ENCODE results near the gene EIF2S3B. TPM values are rescaled to one million over a fixed set of nuclear protein-coding genes. Genes with fewer than 3 reads are reported as not detected.

Gene EIF2S3B
- total RNA-seq, 1 experiment from 2014 or later, result 0.95 TPM

DNA sequence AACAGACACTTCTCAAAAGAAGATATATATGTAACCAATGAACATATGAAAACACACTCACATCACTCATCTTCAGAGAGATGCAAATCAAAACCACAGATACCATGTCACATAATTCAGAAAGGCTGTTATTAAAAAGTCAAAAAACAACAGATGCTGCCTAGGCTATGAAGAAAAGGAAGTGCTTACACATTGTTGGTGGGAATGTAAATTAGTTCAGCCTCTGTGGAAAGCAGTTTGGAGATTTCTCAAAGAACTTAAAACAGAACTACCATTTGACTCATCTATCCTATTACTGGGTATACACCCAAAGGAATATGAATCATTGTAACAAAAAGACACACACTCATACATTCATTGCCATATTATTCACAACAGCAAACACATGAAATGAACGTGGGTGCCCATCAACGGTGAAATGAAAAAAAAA is 35.1 kb downstream of the EIF2S3B start:
- peak; percentile 82 for DNase-seq
- intact Hi-C loops (cut with micrococcal nuclease), result no loop called here
- H2AFZ ChIP-seq (ENCODE audit: low read length), result no peak overlapping the region
- CTCF ChIA-PET, result no interaction called here
- H3K36me3 ChIP-seq (ENCODE audit: low read depth, low read length), result no peaks in the 10 kb centered on the region
- no peaks in the 10 kb centered on the region for H3K79me2 ChIP-seq (ENCODE audit: low read length)
- no peak overlapping the region for H3K4me3 ChIP-seq (ENCODE audit: low read length)
- TF ChIP-seq CTCF (conservative IDR thresholded peaks at IDR 0.05; ENCODE audit: low read depth, low read length), result no peak
- no peak for TF ChIP-seq EZH2 (IDR thresholded peaks at IDR 0.05; ENCODE audit: low read length, unreplicated experiment)
- no peak for TF ChIP-seq EZH2phosphoT487 (IDR thresholded peaks at IDR 0.05; ENCODE audit: borderline replicate concordance, low read length)
- no peaks in the 10 kb centered on the region for H4K20me1 ChIP-seq (ENCODE audit: low read length)
- peak; percentile 98 for ATAC-seq
- peaks cover 16% of the 10 kb centered on the region for H3K4me1 ChIP-seq (ENCODE audit: insufficient read depth, low read length)
- no peaks in the 10 kb centered on the region for H3F3A ChIP-seq (ENCODE audit: low read length, unreplicated experiment)
- no peaks in the 10 kb centered on the region for H3K9me2 ChIP-seq (replicated peaks; ENCODE audit: low read length)
- H3K4me2 ChIP-seq (ENCODE audit: low read length), result peak overlapping the region; percentile 52
- no TSS peak for BruUV-seq (replicated peaks)
- POLR2A ChIA-PET (ENCODE audit: unreplicated experiment), result no interaction called here
- no peaks in the 10 kb centered on the region for H3K27me3 ChIP-seq (ENCODE audit: low read length)
- no peaks in the 10 kb centered on the region for H3K9me3 ChIP-seq (ENCODE audit: low read length)
- H3K9ac ChIP-seq (ENCODE audit: low read length), result no peak overlapping the region
- H3K27ac ChIP-seq (ENCODE audit: low read length), result peak overlapping the region; percentile 79

GRCh38 chr12:10543499-10543898 is 37.8 kb downstream of the EIF2S3B start:
- Histone ChIP-seq H4K20me1 (ENCODE audit: low read length) (no peaks in the 10 kb centered on the region), H3K4me3 (ENCODE audit: low read length) (no peak overlapping the region), H3K27ac (ENCODE audit: low read length) (no peak overlapping the region), H3K4me1 (ENCODE audit: insufficient read depth, low read length) (peaks cover 16% of the 10 kb centered on the region), H3K36me3 (ENCODE audit: low read depth, low read length) (no peaks in the 10 kb centered on the region), H3K4me2 (ENCODE audit: low read length) (no peak overlapping the region), H2AFZ (ENCODE audit: low read length) (no peak overlapping the region), H3F3A (ENCODE audit: low read length, unreplicated experiment) (no peaks in the 10 kb centered on the region), H3K9me3 (ENCODE audit: low read length) (no peaks in the 10 kb centered on the region), H3K27me3 (ENCODE audit: low read length) (no peaks in the 10 kb centered on the region), H3K9ac (ENCODE audit: low read length) (no peak overlapping the region), H3K9me2 (replicated peaks; ENCODE audit: low read length) (no peaks in the 10 kb centered on the region), H3K79me2 (ENCODE audit: low read length) (no peaks in the 10 kb centered on the region)
- ChIA-PET POLR2A (ENCODE audit: unreplicated experiment) (no interaction called here), CTCF (no interaction called here)
- DNase-seq (no peak), ATAC-seq (no peak)
- intact Hi-C loops (cut with micrococcal nuclease), result no loop called here
- BruUV-seq (replicated peaks), result no TSS peak
- TF ChIP-seq CTCF (conservative IDR thresholded peaks at IDR 0.05; ENCODE audit: low read depth, low read length) (no peak), EZH2phosphoT487 (IDR thresholded peaks at IDR 0.05; ENCODE audit: borderline replicate concordance, low read length) (no peak), EZH2 (IDR thresholded peaks at IDR 0.05; ENCODE audit: low read length, unreplicated experiment) (no peak)

DNA sequence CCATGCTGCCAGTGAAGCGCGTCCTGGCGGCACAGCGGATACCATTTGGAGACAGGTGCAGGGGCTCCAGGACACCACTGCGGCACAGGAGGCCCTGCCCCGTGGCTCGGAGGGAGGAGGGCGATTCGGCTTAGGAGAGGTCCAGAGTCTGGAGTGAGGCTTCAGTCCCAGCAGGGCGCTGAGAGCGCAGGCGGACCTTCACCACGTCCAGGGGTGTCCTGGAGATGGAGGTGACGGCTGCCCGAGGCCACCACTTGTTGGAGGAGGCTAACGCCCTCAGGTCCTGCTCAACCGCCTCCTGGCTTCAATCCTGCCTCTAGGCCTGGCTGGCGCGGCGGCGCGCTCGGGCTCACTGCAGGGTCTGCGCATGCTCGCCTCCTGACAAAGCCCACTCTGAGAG is 45.7 kb downstream of the EIF2S3B start:
- Histone ChIP-seq H3K79me2 (ENCODE audit: low read length) (no peaks in the 10 kb centered on the region), H3K9me2 (replicated peaks; ENCODE audit: low read length) (no peaks in the 10 kb centered on the region), H2AFZ (ENCODE audit: low read length) (no peak overlapping the region), H3K9me3 (ENCODE audit: low read length) (no peaks in the 10 kb centered on the region), H3K4me3 (ENCODE audit: low read length) (no peak overlapping the region), H3K27me3 (ENCODE audit: low read length) (no peaks in the 10 kb centered on the region), H3K9ac (ENCODE audit: low read length) (no peak overlapping the region), H3K36me3 (ENCODE audit: low read depth, low read length) (no peaks in the 10 kb centered on the region), H3F3A (ENCODE audit: low read length, unreplicated experiment) (no peaks in the 10 kb centered on the region), H3K4me1 (ENCODE audit: insufficient read depth, low read length) (no peaks in the 10 kb centered on the region), H3K27ac (ENCODE audit: low read length) (no peak overlapping the region), H4K20me1 (ENCODE audit: low read length) (no peaks in the 10 kb centered on the region), H3K4me2 (ENCODE audit: low read length) (no peak overlapping the region)
- ChIA-PET POLR2A (ENCODE audit: unreplicated experiment) (no interaction called here), CTCF (no interaction called here)
- DNase-seq (no peak), ATAC-seq (no peak)
- intact Hi-C loops (cut with micrococcal nuclease), result no loop called here
- TF ChIP-seq CTCF (conservative IDR thresholded peaks at IDR 0.05; ENCODE audit: low read depth, low read length) (no peak), EZH2 (IDR thresholded peaks at IDR 0.05; ENCODE audit: low read length, unreplicated experiment) (no peak), EZH2phosphoT487 (IDR thresholded peaks at IDR 0.05; ENCODE audit: borderline replicate concordance, low read length) (no peak)
- no TSS peak for BruUV-seq (replicated peaks)

Measured in PC-3 (cell line).